D721Med (cell line): ENCODE results near the gene MAIP1.

Experiments used
- DNase-seq: peaks from one replicate; pipeline ENCODE4 v3.0.0; 2011; ENCODE audit warnings: low spot score; ENCODE audit not compliant: insufficient read length
- FAIRE-seq: peaks from 2 replicates; lab custom pipeline; 2011; peaks lifted over from hg19 to GRCh38; lab: Jason Lieb, UNC
- TF ChIP-seq, protein P1 (sequence below): IDR thresholded peaks from 2 replicates; pipeline ENCODE4 v1.5.1; 2012; ENCODE audit warnings: mild to moderate bottlenecking, control low read depth; ENCODE audit not compliant: insufficient read depth; ENCODE audit errors: missing control alignments

The MAIP1 gene

DNA sequence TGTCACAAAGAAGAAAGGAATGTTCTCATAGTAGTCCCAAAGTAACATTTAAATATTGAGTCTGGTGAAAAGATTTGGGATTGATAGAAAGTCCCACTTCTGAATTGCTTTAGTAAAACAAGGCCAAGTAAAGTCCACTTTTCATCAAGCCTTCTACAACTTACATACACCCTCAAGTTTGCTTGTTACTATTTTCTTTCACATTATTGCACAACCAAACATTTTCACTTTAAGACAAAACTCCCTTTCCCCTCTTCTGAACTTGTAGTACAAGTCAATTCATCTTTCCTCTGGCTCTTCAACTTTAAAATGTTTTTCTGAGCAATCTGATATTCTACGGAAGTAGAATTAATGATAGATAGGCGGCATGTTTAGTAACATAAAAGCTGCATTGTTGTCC, 11.0 kb downstream of the MAIP1 start:
- DNase-seq, result no peak
- no peak for FAIRE-seq
- TF ChIP-seq, protein P1, sequence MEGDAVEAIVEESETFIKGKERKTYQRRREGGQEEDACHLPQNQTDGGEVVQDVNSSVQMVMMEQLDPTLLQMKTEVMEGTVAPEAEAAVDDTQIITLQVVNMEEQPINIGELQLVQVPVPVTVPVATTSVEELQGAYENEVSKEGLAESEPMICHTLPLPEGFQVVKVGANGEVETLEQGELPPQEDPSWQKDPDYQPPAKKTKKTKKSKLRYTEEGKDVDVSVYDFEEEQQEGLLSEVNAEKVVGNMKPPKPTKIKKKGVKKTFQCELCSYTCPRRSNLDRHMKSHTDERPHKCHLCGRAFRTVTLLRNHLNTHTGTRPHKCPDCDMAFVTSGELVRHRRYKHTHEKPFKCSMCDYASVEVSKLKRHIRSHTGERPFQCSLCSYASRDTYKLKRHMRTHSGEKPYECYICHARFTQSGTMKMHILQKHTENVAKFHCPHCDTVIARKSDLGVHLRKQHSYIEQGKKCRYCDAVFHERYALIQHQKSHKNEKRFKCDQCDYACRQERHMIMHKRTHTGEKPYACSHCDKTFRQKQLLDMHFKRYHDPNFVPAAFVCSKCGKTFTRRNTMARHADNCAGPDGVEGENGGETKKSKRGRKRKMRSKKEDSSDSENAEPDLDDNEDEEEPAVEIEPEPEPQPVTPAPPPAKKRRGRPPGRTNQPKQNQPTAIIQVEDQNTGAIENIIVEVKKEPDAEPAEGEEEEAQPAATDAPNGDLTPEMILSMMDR, result no peak

DNA sequence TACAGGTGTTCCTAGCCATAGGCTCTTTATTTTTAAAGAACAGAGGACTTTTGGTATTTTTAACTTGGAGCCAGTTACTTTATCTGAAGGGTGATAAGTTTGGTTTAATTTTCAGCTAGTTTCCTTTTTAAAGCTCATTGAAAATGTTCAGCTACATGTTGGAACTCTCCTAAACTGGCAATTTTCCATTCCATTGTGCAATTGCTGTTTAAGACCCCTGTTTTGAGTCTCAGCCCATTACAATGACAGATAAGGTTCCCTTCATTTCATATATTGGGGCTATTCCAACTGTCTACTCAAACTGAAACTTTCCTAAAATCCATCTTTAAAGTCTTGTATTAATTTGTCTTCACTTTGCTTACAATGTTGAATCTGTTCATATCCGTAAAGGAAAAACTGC, 11.6 kb downstream of the MAIP1 start:
- TF ChIP-seq, protein P1, result no peak
- FAIRE-seq, result no peak
- DNase-seq, result no peak

DNA sequence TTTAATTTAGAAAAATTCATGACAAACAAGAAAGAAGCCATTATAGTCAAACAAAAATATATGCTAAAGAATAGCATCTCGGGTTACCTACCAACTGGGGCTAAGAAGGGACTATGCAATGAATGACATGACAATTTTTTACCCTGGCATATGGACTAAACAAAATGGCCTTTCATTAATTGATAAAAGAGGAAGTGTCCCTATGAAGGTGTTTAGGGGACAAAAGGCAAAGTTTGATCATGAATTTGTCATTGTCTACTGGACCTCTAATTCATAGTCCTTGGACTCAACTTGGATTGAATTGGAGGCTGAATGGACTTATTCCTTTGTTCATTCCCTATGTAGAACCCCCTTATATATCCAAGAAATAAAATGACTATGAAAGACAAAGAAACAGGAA, 12.7 kb downstream of the MAIP1 start:
- FAIRE-seq (no peak), DNase-seq (no peak)
- TF ChIP-seq, protein P1, result no peak

DNA sequence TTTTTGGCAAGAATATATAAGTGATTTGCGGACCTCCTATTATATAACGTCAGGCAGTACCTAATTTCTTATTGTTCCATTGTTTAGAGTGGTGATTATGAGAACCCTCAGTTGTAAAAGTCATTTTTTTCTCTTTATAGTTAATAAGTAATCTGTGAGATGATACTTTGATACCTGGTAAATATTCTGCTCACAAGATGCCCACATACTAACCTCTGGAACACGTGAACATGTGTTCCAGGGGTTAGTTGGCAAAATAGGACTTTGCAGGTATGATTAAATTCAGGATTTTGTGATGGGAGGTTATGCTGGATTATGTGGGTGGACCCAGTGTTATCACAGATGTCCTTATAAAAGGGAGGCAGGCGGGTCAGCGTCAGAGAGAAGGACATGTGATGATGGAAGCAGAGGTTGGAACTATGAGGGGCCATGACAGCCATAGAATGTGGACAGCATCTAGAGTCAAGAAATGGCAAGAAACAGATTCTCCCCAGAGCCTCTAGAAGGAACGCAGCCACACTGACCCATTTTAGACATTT, 16.8 kb downstream of the MAIP1 start:
- DNase-seq (no peak), FAIRE-seq (no peak)
- TF ChIP-seq, protein P1, result no peak

DNA sequence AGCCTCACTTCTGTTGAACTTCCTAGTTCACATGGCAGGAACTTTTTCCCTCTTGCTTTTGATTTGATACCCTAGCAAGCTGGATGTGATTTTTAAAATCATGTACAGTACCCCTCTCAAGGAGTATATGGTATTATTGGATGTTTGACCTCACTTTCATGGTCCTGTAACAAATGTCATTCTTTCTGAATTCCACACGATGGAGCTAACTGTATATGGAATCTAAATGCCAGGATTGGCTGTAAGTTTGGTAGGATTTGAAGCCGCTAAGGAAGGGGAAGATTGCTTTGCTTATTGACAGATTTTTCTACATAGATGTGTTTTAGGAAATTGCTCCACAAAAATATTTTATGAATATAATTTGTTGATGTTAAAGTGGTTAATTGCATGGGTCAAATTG, 18.3 kb downstream of the MAIP1 start:
- peak; percentile 74 for FAIRE-seq
- TF ChIP-seq, protein P1, result peak; percentile 80
- DNase-seq, result no peak

DNA sequence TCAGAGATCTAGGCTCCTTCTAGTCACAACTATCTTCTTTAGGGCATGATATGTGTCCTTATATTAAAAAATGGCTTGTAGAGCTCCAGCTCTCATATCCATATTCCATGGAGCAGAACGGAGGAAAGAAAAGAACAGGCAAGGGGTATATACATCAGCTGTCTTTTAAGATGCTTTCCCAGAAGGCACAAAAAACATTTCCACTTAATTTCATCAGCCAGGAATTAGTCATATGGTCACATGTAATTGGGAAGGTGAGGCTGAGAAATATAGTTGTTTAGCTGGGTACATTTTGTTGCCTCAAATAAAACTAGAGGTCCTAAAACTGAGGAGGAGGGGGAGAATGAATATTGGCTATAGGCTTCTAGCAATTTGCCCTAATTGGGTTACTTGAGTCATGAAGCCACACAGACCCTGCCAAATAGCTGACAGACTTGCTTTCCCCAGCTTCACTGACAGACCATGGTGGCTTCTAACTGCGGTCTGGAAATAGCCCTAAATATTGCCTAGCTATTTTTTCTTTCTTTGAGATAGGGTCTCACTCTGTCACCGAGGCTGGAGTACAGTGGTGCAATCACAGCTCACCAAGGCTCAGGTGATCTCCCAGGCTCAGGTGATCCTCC, 20.0 kb downstream of the MAIP1 start:
- no peak for FAIRE-seq
- TF ChIP-seq, protein P1, result no peak
- DNase-seq, result no peak

DNA sequence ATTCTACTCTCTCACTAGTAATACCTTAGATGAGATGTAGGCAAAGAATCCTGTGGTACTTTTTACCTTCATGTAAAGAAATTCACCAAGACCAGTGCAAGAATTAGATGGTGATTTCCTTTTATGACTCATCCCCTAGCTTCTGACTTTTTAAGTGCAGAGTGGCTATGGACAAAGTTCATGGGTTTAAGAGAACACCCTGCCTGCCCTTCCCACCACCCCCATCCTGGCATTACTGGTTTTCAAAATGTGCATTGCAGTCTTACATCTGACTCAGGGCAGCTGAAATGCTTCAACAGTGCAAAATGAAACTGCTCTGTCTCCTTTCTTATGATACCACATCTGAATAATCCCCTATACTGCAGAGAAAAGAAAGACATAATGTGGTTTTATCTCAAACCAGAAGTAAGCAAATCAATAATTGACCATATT, 22.6 kb downstream of the MAIP1 start:
- FAIRE-seq (no peak), DNase-seq (no peak)
- TF ChIP-seq, protein P1, result no peak
